ENCODE data around the gene GARIN5A.
"Not testable (repeated sequence)": the region's sequence is repeated elsewhere in the genome, so short reads cannot be mapped to it uniquely, and the experiment has no call there.

Gene GARIN5A

DNA sequence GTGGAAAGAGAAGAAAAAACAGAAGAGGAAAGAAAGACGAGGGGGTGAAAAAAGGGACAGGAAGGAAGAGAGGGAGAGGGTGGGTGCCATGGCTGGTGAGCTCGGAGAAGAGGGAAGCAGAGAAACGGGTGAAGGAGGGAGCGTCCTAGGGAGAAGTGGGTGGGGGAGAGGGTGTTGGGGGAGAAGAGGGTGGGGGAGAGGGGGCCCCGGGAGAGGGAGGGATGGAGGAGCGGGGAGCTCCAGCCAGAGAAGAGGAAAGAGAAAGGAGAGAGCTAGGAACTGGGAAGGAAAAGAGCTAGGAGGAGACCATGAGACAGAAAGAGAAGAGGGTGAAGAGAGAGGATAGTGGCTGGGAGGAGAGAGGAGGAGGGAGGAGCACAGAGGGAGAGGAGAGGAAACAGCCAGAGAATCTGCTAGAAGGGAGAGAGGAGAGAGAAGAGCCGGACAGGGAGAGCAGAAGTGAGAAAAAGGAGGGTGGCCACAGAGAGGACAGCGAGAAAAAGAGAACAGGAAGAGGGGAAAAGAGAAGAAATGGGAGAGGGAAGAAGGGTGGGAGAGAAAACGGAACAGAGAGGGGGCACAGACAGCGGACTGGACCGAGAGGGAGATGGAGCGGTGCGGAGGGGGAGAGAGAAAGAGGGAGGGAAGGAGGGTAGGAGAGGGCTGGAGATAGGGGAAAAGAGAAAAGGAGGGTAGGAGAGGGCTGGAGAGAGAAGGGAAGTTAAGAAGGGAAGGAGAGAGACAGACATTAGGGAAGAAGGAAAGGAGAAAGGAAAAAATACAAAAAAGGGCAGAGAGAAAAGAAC is 11.9 kb upstream of the GARIN5A start:
- DNase-seq (ENCODE audit: low read depth): no peak

DNA sequence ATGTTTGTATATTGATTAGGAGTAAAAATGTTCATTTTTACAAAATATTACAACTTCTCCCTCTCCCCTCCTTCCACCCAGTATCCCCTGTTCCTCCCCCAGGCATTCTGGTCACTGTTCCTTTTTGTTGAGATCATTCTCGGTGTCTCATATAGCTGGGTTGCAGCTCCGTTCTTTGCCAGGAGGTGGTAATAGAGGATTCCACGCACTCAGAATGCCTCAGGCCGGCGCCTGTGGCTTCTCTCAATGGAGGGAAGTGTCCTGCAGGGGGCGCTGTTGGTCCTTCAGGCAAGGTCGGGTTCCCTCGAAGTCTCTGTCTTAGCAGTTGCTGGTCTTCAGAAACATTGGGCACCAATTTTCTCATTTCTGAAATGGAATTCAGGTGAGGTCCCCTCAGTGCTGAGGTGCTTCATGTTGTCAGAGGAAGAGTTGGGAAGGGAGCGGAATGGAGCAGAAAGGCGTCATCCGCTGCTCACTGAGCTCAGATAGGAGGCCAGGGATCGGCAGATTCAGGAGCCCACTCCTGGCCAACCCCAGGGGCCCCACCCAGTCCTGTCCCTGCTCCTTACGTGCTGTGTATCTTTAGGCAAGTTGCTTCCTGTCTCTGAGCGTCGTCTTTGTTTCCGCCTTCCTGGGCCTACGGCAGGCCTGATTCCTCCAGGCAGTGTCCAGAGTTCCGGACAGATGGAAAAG is 10.3 kb upstream of the GARIN5A start:
- no peak for DNase-seq (ENCODE audit: low read depth)

DNA sequence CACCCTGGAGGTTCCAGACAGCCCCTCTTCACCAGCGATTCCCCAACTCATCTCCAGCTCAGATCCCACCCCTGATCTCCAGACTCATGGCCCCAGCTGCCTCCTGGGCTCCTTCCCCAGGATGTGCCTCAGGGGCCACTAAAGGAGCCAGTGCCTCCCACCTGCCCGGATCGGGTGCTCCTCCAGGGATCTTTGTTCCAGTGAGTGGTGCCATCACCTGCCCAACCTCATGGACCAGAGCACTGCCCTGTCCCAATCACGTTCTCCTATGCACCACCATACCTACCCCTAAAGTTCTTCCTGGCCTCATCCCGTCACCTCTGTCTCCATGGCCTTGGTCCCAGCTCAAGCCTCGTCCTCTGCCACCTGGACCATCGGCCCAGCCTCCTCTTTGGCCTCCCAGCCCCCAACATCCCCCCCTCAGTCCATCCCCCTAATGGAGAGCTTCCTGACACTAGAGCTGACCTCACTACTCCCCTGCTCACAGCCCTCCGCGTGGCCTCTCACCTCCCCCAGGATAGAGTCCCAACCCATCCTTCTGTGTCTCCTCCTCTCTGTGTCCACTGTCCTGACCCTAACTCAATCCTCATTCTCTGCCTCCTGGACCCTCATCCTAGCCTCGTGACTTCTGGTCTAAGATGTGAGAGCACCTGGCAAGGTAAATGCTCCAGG is 8.8 kb upstream of the GARIN5A start:
- DNase-seq (ENCODE audit: low read depth): no peak

DNA sequence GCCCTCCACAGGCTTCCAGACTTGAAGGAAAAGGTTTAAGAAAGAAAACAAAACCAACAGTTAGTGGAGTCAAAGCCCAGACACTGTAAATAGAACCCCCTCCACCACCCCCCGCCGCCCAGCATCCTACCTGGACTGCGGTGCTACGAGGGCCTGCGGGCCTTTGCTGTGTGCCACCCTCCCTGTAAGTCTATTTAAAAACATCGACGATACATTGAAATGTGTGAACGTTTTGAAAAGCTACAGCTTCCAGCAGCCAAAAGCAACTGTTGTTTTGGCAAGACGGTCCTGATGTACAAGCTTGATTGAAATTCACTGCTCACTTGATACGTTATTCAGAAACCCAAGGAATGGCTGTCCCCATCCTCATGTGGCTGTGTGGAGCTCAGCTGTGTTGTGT is 6.3 kb upstream of the GARIN5A start:
- no peak for DNase-seq (ENCODE audit: low read depth)

GRCh38 chr19:50482271-50482855 is 5.7 kb upstream of the GARIN5A start:
- DNase-seq (ENCODE audit: low read depth): no peak

DNA sequence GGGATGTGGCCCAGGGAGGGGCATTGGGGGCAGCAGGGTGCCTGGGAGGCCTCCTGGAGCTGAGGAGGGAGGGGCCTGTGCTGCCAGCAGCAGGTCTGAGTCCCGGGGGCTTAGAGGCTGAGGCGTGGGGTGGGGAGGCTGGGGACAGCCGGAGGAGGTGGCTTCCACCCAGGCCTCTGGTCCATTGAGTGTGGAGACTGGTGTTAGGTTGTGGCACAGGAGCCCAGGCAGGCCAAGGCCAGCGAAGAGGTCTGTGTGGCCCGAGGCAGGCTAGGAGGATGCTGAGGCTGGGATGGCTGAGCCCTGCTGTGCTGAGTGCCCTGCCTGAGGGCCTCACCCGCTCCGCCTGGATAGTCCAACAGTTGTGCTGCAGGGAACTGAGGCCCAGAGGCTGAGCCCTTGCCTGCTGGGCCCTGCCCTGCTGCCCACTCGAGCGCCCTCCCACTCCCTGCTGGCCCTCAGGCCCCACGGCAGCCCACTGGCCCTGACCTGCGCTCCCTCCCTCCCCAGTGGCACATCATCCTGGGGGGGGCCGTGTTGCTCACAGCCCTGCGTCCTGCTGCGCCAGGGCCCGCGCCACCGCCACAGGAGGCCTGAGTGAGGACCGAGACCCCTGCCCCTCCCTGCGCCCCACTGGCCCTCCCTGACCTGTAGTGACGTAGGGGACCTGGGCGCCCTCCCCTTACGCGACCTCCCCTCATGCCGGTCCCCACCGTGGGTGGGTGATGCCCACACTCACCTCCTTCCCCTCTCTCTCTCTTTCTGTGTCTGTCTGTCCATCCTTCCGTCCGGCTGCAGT is 4.9 kb upstream of the GARIN5A start:
- no peak for DNase-seq (ENCODE audit: low read depth)

DNA sequence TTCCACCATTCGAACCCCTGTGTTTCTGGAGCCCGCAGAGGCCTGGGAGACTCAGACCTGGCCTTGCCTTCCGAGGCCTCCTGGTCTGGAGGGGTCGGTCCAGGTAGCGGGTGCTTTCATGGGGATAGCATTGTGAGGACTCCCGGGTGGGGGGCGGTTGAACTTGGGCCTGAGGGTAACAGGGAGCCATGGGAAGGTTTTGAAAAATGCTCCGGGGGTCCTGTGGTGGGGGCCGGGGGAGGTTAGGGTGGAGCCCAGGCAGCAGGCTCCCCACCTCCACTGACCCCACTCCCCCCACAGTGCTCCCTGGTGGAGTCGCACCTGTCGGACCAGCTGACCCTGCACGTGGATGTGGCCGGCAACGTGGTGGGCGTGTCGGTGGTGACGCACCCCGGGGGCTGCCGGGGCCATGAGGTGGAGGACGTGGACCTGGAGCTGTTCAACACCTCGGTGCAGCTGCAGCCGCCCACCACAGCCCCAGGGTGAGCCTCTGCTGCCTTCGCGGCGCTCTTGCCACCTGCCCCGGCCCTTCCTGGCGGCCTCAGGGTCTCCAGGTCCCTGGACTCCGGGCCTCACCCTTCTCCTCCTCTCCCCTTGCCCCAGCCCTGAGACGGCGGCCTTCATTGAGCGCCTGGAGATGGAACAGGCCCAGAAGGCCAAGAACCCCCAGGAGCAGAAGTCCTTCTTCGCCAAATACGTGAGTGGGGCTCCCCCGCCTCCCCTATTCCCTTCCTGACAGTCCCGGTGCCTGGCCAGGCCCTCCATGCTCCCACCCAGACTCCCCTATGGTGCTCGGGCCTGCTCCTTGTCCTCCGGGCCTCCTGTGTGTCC is 3.8 kb upstream of the GARIN5A start:
- DNase-seq (ENCODE audit: low read depth): no peak

- DNase-seq (ENCODE audit: low read depth): no peak
Observed at GRCh38 chr19:50479761-50480251, 3.2 kb upstream of the GARIN5A start.

- DNase-seq (ENCODE audit: low read depth): no peak
Observed at GRCh38 chr19:50478901-50479715, 2.5 kb upstream of the GARIN5A start.

DNA sequence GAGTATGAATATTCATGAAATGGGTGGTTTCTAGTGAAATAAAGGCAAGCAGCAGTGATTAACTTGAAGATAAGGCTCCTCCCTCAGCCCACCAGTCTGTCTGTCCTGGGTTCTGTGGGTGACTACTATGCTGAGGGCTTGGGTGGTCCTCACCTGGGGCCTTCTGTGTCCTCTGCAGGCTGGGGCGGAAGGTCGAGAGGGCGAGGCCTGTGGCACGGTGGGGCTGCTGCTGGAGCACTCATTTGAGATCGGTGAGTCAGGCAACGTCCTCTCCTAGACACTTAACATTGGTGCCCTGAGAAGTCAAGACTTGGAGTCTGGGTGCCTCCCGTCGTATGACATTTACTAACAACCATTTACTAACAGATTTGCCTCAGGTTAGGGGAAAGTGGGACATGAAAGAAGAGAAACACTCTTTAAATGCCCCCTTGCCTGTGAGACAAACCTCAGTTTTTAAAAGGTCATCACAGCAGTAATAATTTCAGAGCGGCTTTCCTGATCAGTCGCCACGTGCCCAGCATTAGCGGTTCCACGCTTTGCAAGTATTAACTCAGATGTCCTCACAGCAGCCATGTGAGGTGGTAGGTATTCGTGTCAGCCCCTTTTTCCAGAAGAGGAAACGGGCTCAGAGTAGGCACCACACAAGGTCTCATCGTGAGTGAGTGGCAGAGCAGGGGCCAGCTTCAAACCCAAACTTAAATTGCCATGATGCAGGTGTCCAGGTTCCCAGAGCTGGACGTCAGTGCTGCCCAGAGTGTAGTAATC is 1.3 kb upstream of the GARIN5A start:
- no peak for DNase-seq (ENCODE audit: low read depth)

- DNase-seq (ENCODE audit: low read depth): no peak
Observed at GRCh38 chr19:50476907-50477238, 225 bp upstream of the GARIN5A start.

DNA sequence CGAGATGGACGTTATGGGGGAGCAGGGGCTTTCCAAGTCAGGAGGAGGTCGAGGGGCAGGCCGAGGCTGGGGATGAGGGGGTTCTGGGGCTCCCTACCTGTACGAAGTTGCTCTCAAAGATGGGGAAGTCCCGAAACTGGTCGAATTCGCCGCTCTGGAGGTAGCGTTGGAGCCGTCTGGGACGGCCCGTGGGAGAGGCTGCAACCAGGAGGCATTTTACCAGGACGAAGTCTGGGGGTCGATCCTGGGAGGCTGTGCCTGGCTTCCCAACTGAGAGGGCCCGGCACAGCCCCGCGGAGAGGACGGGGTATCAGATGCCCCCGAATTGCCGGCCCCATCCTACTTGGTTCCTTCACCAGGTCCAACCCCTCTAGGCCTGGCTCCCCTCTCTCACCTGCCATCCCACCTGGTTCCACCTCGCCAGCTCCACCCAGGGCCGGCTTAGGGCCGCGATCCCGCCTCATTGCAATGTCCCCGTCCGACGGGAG is 868 bp downstream of the GARIN5A start:
- DNase-seq (ENCODE audit: low read depth): no peak

DNA sequence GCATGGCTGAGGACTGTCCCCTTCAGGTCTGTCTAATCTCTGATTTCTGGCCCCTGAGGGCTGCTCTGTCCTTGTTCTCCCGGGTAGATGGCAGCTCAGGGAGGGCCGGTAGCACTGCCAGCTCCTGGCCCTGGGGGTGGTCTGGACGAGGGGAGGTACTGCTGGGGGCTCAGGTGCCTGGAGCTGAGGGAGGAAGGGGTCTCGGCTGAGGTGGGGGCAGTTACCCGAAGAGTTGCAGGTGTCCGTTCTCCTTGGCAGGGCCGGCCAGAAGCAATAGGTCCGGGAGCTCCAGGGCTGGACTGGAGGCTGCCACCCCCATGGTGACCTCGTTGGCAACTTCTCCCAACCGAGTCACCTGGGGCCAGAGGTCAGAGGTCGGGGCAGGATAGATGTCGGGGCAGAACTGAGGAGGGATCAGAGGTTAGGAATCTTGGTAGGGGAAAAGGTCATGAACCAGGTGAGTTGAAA is 1.5 kb downstream of the GARIN5A start:
- no peak for DNase-seq (ENCODE audit: low read depth)

DNA sequence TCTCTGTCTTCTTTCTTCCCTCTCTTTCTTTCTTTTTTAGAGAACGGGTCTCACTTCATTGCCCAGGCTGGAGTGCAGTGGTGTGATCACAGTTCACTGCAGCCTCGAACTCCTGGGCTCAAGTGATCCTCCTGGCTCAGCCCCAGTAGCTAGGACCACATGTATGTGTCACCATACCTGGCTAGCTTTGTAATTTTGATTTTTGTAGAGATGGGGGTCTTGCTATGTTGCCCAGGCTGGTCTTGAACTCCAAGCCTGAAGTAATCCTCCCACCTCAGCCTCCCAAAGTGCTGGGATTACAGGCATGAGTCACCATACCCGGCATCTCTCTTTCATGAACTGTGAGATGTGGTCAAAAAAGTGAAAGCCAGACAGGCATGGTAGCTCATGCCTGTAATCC is 3.3 kb downstream of the GARIN5A start:
- not testable (repeated sequence) for DNase-seq (ENCODE audit: low read depth)

GRCh38 chr19:50468818-50469217 is 7.8 kb downstream of the GARIN5A start:
- DNase-seq (ENCODE audit: low read depth): no peak

DNA sequence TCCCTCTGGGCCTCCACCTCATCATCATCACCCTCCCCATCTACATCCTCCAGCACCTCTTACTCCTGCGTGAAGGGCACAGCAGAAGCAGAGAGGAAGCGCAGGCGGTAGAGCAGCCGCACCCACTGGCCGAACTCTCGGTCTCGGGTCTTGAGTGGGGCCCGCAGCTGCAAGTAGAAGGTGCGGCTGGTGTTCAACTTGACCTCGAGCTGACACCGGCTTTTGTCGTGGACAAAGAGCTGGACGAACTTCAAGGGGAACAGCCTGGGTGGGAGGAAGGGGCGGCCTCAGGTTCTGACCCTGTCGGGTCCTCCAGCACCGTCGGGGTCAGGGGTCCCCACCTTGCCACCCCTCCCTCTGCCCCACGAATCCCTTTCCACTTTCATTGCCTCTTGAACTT is 9.1 kb downstream of the GARIN5A start:
- DNase-seq (ENCODE audit: low read depth): no peak

DNA sequence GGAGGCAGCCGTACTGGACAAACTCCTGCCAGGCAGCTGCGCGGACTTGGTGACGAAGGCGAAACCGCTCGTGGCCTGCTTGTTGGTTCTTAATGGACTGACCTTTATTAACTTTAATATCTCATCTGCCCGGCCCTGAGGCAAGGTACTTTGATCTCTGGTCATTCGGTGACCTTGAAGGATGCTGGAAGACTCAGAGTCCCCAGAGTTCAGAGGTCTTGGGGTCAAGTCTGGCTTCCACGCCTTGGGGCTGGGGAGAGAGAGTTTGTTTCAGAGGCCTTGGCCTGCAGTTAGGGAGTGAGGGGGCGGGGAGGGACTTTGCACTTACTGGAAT is 10.0 kb downstream of the GARIN5A start:
- no peak for DNase-seq (ENCODE audit: low read depth)

DNA sequence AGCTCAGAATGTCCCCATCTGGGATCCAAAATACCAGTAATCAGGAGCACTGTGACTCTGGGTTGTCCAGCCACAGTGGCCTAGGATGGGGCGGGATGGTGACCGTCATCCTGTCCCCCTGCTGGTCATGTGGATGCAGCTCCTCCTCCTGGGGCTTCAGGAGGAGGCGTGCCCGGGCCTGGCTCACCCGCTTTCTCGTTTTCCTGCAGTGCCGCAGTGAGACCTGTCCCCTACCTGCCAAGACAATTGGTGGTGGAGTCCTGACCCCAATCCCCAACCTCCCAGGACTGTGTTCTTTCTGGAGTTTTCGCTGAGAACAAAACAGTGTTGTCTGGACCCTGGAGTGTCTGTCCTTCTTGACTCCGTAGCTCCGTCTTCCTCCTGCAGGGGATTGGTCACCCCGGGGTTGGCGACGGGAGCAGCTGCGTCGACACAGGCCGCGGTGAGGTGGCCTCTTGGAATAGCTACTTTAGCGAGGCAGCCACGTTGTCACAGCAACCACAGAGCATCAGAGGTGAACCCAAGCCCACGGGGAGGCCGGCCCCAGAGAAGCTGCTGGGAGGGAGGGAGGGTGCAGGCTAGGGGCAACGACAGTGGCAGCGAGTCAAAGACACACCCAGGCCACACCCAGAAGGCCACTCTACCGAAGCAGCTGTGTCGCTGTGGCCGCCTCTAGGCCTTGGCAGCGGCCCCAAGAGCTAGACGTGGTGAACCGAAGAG is 10.5 kb downstream of the GARIN5A start:
- no peak for DNase-seq (ENCODE audit: low read depth)
